ENCODE results near the gene STAC. TPM values are rescaled to one million over a fixed set of nuclear protein-coding genes. Genes with fewer than 3 reads are reported as not detected.

Gene STAC, protein sequence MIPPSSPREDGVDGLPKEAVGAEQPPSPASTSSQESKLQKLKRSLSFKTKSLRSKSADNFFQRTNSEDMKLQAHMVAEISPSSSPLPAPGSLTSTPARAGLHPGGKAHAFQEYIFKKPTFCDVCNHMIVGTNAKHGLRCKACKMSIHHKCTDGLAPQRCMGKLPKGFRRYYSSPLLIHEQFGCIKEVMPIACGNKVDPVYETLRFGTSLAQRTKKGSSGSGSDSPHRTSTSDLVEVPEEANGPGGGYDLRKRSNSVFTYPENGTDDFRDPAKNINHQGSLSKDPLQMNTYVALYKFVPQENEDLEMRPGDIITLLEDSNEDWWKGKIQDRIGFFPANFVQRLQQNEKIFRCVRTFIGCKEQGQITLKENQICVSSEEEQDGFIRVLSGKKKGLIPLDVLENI
- total RNA-seq (2014; rRNA removed; shearing (Covaris generic)): 3.7 and 3.9 TPM in 2 replicates

DNA sequence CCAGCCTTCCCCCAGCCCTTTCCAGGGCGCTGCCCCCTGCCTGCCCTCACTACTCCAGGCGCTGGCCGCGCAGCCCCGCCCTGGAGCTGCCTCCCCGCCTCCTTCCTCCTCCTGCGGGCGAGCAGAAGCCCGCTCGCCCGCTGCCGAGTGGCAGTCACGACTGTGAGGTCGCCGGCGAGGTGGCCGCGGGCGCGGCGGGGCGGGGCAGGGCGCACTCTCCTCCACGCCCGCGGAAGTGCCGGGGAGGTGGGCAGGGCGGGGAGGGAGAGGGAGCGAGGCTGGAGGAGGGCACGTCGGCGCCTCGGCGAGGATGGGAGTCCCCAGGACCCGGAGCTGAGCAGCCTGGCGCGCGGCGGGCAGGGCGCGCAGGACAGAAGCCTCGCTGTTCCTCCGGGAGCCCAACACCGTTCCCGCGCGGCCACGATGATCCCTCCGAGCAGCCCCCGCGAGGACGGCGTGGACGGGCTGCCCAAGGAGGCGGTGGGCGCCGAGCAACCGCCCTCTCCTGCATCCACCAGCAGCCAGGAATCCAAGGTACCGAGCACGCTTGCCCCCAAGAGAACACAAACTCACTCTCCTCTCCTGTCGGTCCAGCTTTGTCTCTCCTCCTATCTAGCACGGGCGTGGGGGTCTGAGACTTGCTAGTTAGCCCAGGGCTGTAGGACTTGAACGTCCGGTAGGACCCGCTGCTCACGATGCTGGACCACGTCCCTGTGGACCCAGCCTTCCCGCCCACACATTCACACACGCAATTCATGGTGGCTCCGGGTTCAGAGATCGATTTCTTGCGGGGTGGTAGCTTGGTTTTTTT is at the start of gene STAC:
Gene STAC, plus strand, starts transcription at position 284 of the 811 bp plus-strand sequence. Its CDS starts 140 bp downstream, at position 424.
- DNase-seq (ENCODE audit: low read depth): peak; percentile 53

- no peak for DNase-seq (ENCODE audit: low read depth)
Observed at GRCh38 chr3:36332139-36332538, 48.2 kb upstream of the STAC start.

GRCh38 chr3:36362216-36362615 is 18.1 kb upstream of the STAC start:
- peak; percentile 38 for DNase-seq (ENCODE audit: low read depth)

GRCh38 chr3:36362973-36363372 is 17.3 kb upstream of the STAC start:
- peak; percentile 79 for DNase-seq (ENCODE audit: low read depth)

GRCh38 chr3:36364260-36364659 is 16.0 kb upstream of the STAC start:
- DNase-seq (ENCODE audit: low read depth): no peak

DNA sequence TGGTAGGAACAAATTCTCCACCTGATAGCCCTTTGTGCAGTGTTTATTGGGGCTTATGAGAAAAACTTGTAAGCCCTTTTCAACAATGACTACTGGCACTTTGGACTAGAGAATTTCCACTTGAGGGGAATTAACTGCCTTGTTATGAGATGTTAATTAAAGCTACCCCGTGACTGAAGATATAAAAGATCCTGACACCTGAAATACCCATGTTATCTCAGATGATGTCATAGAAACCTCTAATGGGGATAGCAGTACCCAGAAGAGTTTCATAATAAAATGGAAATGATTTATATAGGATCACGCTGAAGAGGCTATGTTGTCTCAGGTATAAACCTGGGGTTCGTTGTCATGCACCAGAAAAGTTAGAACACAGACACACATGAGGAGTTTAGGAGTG is 14.5 kb upstream of the STAC start:
- no peak for DNase-seq (ENCODE audit: low read depth)

DNA sequence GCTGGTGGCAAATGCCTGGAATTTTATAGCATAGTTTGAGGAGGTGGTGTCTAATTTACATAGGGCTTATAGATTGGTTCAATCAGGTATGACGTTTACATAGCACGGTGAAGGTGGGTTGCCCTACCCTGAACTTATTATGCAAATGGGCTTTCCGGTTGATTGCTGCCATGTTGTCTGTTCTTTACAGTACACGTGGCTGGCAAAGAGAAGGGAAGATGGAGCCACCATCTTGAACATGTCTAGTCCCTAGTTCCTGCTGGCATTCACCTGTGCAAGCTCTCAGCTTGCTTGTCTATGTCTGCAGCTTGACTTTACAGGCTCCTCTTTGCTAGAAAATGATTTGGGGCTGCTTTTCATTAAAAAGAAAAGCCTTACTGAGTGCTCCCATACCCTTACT is 14.0 kb upstream of the STAC start:
- no peak for DNase-seq (ENCODE audit: low read depth)

DNA sequence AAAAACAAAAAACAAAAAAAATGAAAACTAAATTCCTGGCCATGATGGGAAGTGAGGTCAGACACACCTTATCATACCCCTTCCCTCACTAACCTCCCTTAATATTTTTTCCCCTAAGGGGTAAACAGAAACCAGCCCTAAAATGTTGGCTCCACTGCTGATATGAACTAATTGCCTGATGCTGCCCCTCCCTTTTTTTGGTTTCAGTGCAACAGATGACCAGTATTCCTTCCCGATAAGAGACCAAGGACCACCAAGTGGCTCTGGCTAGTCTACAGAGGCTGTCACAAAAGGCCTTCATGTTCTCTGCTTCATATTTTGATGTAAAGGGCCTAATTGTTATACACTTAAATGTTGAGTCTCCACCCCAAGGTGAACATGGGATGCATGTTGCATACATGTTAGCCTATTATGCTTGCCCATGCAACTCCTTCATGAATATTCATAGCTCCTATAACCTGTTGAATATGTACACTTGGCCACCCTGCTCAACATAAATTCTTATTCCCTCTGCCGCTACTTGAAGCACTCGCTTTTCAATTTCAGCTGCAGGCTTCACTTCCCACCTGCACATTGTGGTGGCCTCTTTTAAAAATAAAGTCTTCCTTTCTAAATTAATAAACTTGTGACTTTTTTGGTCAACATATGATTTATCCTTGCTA is 12.3 kb upstream of the STAC start:
- DNase-seq (ENCODE audit: low read depth): no peak

DNA sequence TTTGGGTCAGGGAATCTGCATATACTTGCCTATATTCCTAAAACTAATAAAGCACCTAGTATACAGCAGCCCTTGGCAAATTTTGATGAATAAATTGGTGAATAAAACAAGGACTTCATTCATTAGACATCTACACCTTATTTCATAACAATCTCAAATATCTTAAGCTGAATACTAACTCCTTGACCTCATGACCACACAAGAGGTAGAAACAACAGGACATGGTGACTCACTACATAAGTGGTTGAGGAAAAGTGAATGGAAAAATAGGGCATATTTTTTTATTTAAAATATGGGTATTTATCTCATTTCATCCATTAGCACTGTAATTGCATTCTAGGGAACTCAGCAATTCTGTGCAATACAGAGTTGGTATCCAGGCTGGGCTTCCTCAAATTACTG is 7.8 kb upstream of the STAC start:
- peak; percentile 28 for DNase-seq (ENCODE audit: low read depth)

- DNase-seq (ENCODE audit: low read depth): peak; percentile 61
Observed at GRCh38 chr3:36373084-36373483, 7.2 kb upstream of the STAC start.

DNA sequence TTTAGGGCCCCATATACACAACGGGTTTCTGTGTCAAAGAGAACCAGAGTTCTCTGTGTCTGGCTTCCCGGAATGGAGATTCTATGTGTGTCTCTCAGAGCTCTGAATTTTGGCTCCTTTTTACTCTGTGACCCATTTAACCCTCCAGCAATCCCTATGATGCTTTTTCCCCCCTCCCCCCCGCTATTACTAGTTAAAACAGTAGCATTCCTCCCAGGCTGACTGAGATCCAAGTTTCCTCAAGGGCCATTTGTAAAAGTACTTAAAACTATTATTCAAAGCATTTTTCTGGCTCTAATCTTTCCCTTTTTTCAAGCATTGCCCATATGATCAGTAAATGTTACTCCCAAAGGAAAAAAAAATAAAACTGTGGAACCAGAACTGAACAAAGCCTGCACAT is 6.6 kb upstream of the STAC start:
- no peak for DNase-seq (ENCODE audit: low read depth)

- no peak for DNase-seq (ENCODE audit: low read depth)
Observed at GRCh38 chr3:36379872-36380220, 458 bp upstream of the STAC start.

DNA sequence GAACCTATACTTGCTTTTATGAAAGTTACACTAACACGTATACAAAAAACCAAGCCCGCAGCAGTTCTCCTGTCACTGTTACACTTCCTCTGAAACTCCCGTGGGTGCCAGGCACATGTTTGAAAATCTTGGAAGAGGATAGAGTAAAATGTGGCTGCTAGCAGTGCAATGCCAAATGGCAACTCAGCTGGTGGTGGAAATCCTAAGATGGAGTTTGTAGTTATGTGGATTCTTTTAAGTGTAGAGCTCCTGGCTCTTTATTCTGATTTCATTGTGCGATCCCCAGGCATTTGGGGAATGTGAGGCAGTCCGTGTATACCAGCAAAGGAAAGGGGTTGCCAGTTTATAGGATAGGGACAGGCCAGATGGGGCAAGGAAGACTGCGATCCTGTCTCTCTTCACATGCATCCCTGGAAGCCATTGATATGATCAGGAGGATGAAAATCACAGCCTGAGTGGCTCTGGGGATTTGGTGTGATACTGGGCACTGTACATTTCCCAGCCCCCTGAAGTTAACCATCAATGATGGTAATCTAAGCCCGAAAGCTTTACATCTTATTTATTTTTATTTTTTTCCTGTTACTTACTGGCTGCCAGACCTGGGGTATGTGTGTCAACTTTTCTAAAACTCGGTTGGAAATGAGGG is 1.1 kb downstream of the STAC start:
- no peak for DNase-seq (ENCODE audit: low read depth)

DNA sequence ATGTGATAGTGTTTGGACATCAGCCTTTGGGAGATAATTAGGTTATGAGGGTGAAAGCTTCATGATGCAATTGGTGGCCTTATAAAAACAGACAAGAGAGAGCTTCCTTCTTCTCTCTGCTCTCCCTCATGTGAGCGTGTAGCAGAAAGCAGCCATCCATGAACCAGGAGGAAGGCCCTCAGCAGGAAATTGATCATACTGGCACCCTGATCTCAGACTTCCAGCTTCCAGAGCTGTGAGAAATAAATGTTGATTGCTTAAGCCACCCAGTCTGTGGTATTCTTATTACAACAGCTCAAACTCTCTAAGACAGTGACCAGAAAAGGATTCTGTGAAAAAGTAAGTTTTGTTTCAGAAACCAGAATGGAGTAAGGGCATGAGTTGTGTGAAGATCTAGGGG is 13.3 kb downstream of the STAC start:
- no peak for DNase-seq (ENCODE audit: low read depth)

GRCh38 chr3:36394176-36394575 is 13.9 kb downstream of the STAC start:
- no peak for DNase-seq (ENCODE audit: low read depth)

- peak; percentile 11 for DNase-seq (ENCODE audit: low read depth)
Observed at GRCh38 chr3:36397841-36398240, 17.5 kb downstream of the STAC start.

DNA sequence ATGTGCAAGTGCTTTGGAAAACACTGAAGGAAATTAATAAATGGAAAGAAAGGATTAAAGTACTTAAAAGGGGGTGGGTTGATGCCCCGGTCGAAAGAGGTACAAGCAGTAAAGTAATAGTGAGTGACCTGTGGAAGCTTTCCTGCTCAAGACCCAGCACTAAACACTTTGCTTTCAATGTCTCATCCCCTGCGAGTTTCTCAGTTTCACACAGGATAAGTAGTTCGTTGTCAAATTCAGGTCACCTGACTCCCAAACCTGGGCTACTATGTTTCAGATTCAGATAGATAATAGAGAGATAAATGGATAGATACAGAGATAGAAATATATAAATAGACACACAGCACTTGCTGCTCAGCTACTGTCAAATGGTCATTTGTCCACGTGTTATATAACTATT is 19.6 kb downstream of the STAC start:
- no peak for DNase-seq (ENCODE audit: low read depth)

DNA sequence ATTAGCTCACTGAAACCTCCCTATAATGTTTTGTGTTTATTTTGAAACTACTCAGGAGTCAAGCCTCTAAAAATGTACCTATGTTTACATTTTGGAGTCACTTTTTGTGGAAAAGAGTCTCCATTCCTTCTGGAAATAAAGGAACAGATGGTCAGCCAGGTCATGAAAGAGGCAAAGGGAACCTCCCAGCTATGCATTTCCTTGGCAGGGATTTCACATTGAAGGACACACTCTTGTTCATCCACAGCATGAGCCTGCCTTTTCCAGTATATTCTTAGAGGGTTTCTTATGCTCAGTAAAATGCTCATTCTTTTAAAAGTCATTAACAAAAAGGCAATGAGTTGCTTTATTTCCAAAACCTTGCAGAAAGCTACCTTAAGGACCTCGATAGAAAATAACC is 20.8 kb downstream of the STAC start:
- DNase-seq (ENCODE audit: low read depth): no peak

- no peak for DNase-seq (ENCODE audit: low read depth)
Observed at GRCh38 chr3:36403661-36404060, 23.4 kb downstream of the STAC start.

DNA sequence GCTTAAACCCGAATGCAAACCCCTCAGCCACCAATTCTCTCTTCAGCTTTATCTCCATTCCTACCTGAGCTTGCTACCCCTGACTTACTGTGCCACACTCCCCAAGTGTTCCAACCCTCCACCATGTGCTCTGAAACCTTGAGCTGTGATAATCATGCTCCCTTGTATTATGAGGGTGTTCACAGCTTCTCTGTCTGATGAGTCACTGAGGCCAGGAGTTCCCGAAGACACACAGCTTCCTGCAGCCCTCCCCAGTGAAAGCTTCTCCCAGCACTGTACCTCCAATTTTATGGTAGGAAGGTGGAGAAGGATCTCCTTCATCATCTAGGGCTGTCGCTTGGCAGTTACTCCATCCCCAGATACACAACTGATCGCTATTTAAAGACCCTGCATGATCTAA is 24.9 kb downstream of the STAC start:
- DNase-seq (ENCODE audit: low read depth): no peak

- no peak for DNase-seq (ENCODE audit: low read depth)
Observed at GRCh38 chr3:36408146-36408545, 27.8 kb downstream of the STAC start.

DNA sequence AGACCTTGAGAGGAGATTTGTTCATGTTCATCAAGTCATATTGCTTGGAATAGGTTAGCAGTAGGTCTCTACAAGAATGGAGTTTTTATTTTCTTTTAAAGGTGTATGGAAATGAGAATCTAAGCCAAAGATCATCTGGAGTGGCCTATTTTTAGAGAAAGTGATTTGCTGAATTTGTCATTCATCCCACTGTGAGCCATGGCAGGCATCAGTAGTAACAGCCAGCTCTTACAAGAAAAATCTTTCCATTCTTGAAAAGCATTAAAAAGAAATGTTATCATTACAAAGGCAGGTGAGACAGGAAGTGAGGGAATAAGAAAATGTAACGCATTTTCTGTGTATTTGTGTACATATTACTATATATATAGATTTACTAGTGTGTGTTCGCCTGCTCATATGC is 29.6 kb downstream of the STAC start:
- no peak for DNase-seq (ENCODE audit: low read depth)

Measured in RPMI7951 (cell line).